Measurements from ENCODE around the gene SLC16A3. TPM values are rescaled to one million over a fixed set of nuclear protein-coding genes. Genes with fewer than 3 reads are reported as not detected.

SLC16A3 gene
- total RNA-seq, 2 experiments from 2014 or later: 97.4 to 99.7 TPM

Small RNA genes lying within 50 kb of the gene (microRNA-seq; reads per million reads assigned to microRNA genes)
- gene MIR6787 (ENCODE audit: borderline microRNAs expressed, borderline number of aligned reads, borderline replicate concordance): not detected

Other genes with a start within 250 kb of the SLC16A3 start
- gene CENPX, start 206.2 kb upstream of the SLC16A3 start, total RNA-seq: 10 to 100 TPM; 83.0 to 85.8 TPM
- gene LRRC45, start 205.7 kb upstream of the SLC16A3 start, total RNA-seq: 10 to 100 TPM; 16.3 to 19.0 TPM
- 1 to 10 TPM; 6.3 to 8.1 TPM for gene RAC3, start 197.4 kb upstream of the SLC16A3 start, total RNA-seq
- 100 to 1,000 TPM; 105 to 115 TPM for gene DCXR, start 191.3 kb upstream of the SLC16A3 start, total RNA-seq
- 10 to 100 TPM; 16.5 to 17.5 TPM for gene RFNG, start 177.2 kb upstream of the SLC16A3 start, total RNA-seq
- 10 to 100 TPM; 86.8 to 89.1 TPM for gene GPS1, start 177.1 kb upstream of the SLC16A3 start, total RNA-seq
- gene DUS1L, start 163.2 kb upstream of the SLC16A3 start, total RNA-seq: 100 to 1,000 TPM; 118 to 131 TPM
- 100 to 1,000 TPM; 209 to 212 TPM for gene FASN, start 130.8 kb upstream of the SLC16A3 start, total RNA-seq
- 10 to 100 TPM; 49.6 to 51.7 TPM for gene CCDC57, start 16.2 kb upstream of the SLC16A3 start, total RNA-seq
- gene CSNK1D, start 44.7 kb downstream of the SLC16A3 start, total RNA-seq: 100 to 1,000 TPM; 110 to 111 TPM
- gene CD7, start 88.6 kb downstream of the SLC16A3 start, total RNA-seq: 100 to 1,000 TPM; 570 to 574 TPM
- gene SECTM1, start 104.7 kb downstream of the SLC16A3 start, total RNA-seq: 10 to 100 TPM; 12.2 to 12.7 TPM
- not detected for gene TEX19, start 130.2 kb downstream of the SLC16A3 start, total RNA-seq
- not detected for gene UTS2R, start 142.7 kb downstream of the SLC16A3 start, total RNA-seq
- 10 to 100 TPM; 21.7 to 26.0 TPM for gene HEXD, start 189.3 kb downstream of the SLC16A3 start, total RNA-seq
- gene OGFOD3, start 189.5 kb downstream of the SLC16A3 start, total RNA-seq: 10 to 100 TPM; 29.7 to 32.2 TPM
- 100 to 1,000 TPM; 333 to 343 TPM for gene CYBC1, start 221.7 kb downstream of the SLC16A3 start, total RNA-seq
- 100 to 1,000 TPM; 101 to 110 TPM for gene NARF, start 229.7 kb downstream of the SLC16A3 start, total RNA-seq